ENCODE results near the gene HNRNPD.
"Not testable (repeated sequence)": the region's sequence is repeated elsewhere in the genome, so short reads cannot be mapped to it uniquely, and the experiment has no call there.

HNRNPD gene

DNA sequence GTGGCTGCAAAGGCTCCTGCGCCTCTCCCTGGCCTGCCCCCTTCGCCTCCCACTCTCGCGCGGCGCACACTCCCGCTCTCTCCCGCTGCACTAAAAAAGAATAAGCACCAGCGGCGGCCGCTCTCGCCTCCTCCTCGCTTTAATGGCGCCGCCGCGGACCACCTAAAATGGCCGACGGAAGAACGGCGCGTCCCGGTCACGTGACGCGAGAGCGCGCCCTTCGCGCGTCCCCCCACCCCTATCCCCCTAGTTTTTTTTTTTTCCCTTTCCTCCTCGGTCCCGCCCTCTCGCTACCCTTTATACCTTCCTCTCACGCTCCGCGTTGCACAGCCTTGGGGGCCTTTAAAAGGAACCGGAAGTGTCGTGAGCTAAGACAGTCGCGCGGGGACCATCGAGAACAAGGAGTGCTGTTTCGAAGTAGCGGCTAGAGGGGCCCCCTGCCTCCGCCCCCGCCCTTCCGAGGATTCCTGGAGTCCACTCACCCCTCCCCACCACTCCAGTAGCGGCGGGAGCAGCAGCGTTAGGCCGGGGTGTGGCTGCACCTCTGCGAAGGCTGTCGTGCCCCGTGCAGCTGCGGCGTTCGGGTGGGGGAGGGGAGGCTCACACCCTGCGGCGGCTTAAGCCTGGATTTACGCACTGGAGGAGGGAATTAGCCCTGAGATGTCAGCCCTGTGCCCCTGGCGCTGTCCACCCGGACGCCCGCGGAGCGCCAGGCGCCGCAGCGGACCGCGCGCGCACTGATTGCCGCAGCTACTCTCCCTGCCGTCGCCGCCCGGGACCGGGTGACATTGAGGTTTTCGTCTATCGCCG, at the start of gene HNRNPD:
TSS of gene HNRNPD (minus strand) at position 176 of the 810 bp plus-strand sequence. CDS start 313 bp downstream, outside the sequence.
- peak; percentile 96 for DNase-seq (ENCODE audit: low spot score)

- no peak for DNase-seq (ENCODE audit: low spot score)
Measured at GRCh38 chr4:82422616-82423015, 48.8 kb upstream of the HNRNPD start.

- DNase-seq (ENCODE audit: low spot score) = no peak
Measured at GRCh38 chr4:82421796-82422560, 48.2 kb upstream of the HNRNPD start.

DNA sequence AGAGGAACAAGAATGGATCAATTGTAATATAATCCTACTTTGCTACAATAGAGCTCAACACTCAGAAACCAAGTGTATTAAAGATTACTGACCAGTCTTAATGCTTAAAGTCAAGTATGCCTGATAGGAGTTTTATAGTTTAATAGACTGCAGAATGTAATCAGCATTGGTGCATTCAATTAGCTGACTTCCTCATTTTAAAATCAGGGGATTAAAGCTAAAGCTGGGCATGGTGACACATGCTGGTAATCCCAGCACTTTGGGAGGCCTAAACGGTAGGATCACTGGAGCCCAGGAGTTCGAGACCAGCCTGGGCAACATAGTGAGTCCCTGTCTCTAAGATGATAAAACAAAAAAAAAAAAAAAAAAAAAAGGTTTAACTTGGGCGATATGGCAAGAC, 45.7 kb upstream of the HNRNPD start:
- no peak for DNase-seq (ENCODE audit: low spot score)

GRCh38 chr4:82415922-82416365, 42.2 kb upstream of the HNRNPD start:
- DNase-seq (ENCODE audit: low spot score) = no peak

- not testable (repeated sequence) for DNase-seq (ENCODE audit: low spot score)
Measured at GRCh38 chr4:82415061-82415460, 41.3 kb upstream of the HNRNPD start.

DNA sequence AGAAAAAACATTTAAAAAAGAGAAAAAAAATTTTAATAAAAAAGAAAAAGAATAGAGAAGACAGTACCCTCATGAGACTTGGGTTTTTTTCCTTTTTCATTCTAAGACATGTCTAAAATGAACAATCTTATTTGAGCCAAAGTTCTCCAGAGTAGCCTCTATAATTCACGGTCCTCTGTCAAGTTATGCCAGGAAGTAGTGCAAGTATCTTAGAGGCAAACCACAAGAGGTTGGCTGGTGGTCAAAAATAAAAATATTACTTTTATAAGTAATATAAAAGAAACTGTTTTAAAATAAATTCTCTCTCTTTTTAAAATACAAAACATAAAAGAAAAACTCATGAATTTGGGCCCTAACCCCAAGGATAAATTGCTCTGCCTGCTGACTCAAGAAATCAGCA, 29.9 kb upstream of the HNRNPD start:
- no peak for DNase-seq (ENCODE audit: low spot score)

DNA sequence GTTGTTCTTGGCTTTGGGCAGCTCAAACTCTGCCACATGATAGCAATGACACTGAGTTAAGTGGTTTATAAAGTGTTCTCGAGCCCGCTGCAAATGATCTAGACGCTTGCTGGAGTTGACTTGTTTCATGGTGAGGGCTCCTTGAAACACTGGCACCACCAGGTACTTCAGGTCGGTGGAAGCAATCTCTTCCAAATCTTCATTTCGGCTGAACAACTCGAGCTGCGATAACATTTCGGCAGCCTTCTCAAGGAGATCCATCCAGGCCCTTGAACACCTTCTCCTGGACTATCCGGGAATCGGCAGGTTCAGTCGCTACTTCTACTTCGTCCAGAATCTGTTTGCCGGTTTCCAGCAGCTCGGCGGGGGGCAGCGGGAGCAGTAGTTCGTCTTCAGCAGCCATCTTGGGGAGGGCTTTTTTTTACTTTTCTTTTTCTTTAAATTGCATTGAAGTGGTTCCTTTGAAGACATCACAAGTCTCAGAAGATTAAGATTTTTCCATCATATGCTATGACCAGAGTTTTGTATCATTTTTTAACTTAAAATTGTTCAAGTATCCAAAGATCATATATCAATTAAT, 28.5 kb upstream of the HNRNPD start:
- DNase-seq (ENCODE audit: low spot score) = no peak

DNA sequence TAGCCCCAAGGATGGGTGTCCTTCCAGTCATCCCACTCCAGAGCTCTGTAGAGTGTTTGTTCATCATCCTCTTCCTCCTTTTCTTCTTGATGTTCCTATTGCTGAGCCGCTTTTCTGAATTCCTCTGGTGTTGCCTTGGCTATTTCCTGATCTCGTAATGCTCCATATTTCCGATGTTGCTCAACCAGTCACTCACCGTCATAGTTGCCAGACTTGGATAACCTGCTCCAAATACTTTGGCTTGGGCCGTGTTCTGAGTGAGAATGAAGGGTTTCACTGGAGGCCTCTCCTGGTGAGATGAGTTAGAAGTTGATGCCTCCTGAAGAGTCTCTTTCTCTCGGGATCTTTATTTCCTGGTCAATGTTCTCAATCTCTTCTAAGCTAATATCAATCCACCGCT, 27.8 kb upstream of the HNRNPD start:
- DNase-seq (ENCODE audit: low spot score) = no peak

- DNase-seq (ENCODE audit: low spot score) = no peak
Measured at GRCh38 chr4:82398263-82398662, 24.5 kb upstream of the HNRNPD start.

DNA sequence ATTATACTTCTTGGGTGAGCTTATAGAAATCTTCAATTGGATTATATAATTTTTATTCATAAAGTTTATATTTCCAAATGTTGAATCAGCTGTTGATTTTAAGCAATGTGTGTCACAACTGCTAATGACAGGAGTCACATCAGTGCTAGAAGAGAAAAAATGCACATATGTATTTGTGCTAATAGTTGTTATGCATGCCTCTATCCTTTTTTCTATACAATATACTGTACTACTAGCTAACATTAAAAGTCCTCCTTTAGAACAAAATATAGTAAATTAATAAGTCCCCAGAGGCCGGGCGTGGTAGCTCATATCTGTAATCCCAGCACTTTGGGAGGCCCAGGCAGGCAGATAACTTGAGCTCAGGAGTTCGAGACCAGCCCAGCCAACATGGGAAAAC, 23.7 kb upstream of the HNRNPD start:
- DNase-seq (ENCODE audit: low spot score) = no peak

- no peak for DNase-seq (ENCODE audit: low spot score)
Measured at GRCh38 chr4:82394896-82395295, 21.1 kb upstream of the HNRNPD start.

DNA sequence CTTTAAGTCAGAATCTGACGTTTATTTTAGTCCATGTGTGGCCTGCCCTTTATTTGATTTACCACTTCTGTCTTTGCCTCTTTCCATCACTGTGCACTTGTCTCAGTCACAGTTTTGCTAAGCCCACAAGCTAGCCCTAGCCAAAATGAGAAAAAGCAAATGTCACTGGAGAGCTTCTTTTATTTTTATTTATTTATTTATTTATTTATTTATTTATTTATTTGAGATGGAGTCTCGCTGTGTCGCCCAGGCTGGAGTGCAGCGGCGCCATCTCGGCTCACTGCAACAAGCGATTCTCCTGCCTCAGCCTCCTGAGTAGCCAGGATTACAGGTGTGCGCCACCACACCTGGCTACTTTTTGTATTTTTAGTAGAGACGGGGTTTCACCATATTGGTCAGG, 16.3 kb upstream of the HNRNPD start:
- not testable (repeated sequence) for DNase-seq (ENCODE audit: low spot score)

GRCh38 chr4:82388405-82388804, 14.6 kb upstream of the HNRNPD start:
- no peak for DNase-seq (ENCODE audit: low spot score)

DNA sequence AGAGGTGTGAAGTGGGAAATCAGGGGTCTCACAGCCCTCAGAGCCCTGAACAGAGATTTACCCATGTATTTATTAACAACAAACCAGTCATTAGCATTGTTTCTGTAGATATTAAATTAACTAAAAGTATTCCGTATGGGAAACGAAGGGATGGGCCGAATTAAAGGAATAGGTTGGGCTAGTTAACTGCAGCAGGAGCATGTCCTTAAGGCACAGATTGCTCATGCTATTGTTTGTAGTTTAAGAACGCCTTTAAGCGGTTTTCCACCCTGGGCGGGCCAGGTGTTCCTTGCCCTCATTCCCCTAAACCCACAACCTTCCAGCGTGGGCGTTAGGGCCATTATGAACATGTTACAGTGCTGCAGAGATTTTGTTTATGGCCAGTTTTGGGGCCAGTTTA, 12.5 kb upstream of the HNRNPD start:
- DNase-seq (ENCODE audit: low spot score) = not testable (repeated sequence)

DNA sequence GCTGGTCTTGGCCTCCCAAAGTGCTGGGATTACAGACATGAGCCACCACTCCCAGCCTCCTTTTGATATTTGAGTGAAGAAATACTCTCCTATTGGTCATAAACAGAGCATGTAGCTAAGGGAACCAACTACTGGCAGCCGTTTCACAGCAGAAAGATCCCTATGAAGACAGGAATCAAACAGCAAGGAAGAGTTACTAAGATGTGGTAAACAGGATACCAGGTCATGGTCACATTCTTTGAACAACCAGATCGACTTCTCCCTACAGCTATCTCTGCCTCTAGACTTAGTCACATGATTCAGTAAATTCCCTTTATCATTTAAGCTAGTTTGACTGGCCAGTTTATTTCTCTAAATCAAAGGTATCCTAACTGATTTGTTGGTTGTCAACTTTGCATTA, 9.0 kb upstream of the HNRNPD start:
- DNase-seq (ENCODE audit: low spot score) = no peak

DNA sequence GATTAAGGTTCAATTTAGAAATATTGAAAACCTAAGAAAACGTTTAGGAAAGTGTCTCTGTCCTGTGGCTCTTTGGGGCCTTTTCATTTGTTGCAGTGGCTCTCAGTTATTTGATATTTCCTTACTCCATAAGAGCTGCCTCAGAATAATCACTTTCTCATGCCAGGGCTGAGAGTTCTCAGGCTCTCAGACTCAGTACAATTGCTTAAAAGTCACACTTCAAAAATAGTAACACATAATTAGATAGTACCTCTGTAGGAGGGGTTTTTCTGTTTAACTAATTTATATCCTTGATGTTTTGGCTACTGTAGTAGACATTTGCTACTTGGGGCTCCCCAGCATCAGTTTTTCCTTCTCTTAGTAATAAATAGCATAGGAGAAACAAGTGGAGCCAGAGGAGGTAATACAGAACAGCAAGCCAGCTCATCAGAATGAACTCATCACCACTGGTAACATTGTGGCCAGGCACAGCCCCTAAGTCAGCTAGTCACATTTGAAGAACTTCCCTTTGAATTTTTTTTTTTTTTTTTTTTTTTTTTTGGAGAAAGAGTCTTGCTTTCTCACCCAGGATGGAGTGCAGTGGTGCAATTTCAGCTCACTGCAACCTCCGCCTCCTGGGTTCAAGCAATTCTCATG, 8.0 kb upstream of the HNRNPD start:
- DNase-seq (ENCODE audit: low spot score) = no peak

GRCh38 chr4:82381235-82381634, 7.4 kb upstream of the HNRNPD start:
- DNase-seq (ENCODE audit: low spot score) = no peak

DNA sequence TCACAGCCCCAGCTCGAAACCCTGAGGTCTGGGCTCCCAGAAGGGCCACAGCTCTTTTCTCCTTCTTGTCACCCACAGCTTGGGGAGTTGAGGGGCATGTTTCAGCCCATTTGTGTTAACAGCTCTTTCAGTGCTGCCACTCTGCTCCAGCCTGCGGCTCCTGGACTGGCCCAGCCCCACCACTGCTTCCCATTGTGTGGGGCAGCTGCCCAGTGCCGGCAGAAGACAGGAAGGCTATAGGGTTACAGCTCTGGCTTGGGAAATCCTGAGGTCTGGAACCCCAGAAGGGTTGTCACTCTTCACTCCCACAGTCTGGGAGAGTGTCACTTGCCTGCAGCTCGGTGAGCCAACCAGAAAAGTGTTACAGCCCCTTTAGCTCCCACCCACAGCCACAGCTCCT, 7.0 kb upstream of the HNRNPD start:
- no peak for DNase-seq (ENCODE audit: low spot score)

- DNase-seq (ENCODE audit: low spot score) = no peak
Measured at GRCh38 chr4:82380344-82380743, 6.6 kb upstream of the HNRNPD start.

DNA sequence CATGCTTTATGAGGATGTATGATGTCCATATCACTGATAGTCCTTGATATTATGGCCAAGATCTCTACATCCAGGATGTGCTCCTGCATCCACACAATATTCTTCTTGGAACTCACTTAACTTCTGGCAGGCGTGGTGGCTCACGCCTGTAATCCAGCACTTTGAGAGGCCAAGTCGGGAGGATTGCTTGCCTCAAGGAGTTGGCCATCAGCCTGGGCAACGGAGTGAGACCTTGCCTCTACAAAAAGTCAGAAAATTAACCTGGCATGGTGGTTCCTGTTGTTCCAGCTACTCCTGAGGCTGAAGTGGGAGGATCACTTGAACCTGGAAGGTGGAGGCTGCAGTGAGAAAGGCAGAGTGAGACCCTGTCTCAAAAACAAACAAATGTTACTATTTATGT, 2.3 kb upstream of the HNRNPD start:
- no peak for DNase-seq (ENCODE audit: low spot score)

DNA sequence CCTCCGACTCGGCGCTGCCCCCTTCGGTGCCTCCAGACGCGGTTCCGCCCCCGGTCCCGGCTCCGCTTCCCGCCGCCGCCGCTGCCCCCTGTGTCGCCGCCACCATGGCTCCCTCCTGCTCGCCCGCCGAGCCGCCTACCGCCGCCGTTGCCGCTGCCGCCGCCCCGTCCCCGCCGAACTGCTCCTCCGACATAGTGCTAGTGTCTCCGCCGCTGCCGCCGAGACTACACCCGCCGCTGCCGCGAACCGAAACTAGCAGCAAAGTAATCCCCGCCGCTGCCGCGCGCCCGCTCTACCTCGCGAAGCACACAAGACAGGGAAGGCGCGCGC, 340 bp downstream of the HNRNPD start:
- DNase-seq (ENCODE audit: low spot score) = no peak
